Dedifferentiated amniotic fluid mesenchymal stem cell (primary cell): ENCODE results near the gene LAMA5.

Experiments used
- DNase-seq: peaks from one replicate; pipeline ENCODE4 v3.0.0-alpha.2; 2016; ENCODE audit errors: extremely low spot score

LAMA5 gene

GRCh38 chr20:62305149-62305764, 61.9 kb downstream of the LAMA5 start:
- no peak for DNase-seq

DNA sequence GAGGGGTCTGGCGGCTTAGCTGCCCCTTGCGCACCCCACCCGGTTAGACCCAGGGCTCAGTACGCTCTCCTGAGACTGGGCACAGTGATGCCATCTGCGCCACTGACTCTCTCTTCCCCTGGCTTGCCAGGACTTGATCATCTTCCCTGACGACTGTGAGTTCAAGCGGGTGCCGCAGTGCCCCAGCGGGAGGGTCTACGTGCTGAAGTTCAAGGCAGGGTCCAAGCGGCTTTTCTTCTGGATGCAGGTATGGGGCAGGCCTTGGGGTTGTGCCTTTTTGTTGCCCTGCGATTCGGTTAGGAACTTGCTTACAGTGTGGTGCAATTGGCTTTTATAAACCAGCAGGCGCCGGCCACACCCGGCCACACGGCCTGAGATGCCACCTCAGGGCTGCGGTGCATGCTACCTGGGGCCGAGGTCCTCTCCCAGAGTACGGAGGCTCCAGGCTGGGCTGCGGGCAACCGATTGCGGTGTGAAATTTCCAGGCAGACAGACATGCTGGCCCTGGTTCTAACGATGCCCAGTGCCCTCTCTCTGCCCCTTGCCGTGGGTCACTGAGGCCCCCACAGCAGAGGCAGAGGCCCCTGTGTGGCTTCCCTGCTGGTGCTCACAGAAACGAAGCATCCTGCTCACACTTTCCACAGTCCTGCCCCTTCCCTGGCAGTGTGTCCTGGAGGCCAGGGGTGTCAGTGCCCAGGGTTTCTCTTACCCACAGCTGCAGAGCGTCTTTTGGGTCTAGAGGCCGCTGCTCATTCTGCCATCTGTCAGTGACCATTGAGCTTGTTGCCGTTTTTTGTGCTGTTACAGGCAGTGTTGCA, 62.6 kb downstream of the LAMA5 start:
- DNase-seq: no peak

DNA sequence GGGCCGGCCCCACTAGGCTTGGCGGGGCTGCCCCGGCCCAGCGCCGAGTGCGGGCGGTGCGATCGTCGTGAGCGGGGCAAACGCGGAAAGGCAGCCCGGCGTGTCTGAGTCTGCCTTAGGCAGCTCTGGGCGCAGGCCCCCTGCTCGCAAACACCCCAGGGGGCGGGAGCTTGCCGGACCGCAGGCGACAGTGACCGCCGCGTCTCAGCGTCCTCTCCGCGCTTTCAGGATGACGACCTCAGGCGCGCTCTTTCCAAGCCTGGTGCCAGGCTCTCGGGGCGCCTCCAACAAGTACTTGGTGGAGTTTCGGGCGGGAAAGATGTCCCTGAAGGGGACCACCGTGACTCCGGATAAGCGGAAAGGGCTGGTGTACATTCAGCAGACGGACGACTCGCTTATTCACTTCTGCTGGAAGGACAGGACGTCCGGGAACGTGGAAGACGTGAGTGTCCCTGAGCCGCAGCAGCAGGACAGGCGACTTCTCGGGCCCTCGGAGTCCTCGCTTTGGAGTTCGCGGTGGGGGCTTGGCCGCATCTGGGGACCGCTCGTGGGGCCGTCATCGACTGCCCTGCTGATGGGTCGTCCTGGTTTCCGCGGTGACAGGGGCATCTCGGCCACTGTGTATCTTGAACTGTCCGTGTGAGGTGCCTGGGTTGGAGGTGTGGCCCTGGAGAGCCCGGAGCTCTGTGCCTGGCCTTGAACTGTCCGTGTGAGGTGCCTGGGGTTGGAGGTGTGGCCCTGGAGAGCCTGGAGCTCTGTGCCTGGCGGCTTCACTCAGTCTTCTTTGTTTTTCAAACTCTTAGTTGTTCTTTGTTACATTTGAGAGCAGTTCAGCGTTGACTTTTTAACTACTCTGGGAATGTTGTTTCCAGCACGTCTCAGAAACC, 63.5 kb downstream of the LAMA5 start:
- DNase-seq: no peak

DNA sequence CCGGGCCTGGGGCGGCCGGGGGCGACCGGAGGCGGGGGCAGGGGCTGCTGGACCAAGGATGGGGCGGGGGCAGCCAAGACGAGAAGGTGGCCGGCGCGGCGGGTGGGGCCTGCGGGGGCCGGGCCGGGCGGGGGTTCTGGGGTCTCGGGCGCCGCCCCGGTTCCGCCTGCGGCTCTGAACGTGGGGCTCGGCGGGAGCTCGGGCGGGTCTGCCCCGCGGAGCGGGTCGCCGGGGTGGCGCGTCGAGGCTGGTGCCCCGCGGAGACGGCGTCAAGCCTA, 64.1 kb downstream of the LAMA5 start:
- DNase-seq: no peak

DNA sequence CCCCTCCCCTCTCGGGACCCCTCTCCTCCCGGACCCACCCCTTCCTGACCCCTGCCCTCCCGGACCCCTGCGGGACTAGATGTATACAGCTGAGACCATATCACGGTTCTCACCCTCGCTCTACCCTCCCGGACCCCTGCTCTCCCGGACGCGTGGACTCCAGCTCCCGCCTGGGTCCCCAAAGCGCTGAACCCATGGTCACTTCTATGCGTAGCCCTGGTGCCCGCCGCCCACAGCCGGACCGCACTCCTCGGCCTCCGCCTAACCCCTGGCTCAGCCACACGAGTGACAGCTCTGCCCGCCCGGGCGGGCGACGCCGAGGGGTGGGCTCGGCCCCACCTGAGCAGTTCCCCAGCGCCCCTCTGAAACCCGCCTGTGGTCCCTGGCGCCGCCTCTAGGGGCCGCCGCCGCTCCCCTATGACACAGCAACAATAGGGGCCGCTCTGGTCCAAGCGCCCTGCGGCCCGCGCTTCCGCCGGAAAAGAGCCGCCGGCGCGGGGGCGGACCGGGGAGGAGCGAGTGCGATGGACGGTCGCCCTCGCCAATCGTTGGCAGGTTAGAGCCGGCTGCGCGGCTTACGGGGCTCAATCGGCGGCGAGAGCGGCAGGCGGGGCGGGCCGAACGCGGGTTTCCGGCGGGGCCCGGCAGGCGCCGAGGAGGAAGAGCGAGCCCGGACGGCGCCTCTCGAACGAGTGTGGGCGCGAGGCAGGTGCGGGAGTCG, 64.6 kb downstream of the LAMA5 start, which contains the start of gene ADRM1:
Gene ADRM1 (plus strand): TSS at position 657 of the 721 bp plus-strand sequence. CDS start 572 bp downstream, outside the sequence.
- DNase-seq: peak; percentile 94

- peak; percentile 92 for DNase-seq
Measured at GRCh38 chr20:62301773-62302340, 65.3 kb downstream of the LAMA5 start.

DNA sequence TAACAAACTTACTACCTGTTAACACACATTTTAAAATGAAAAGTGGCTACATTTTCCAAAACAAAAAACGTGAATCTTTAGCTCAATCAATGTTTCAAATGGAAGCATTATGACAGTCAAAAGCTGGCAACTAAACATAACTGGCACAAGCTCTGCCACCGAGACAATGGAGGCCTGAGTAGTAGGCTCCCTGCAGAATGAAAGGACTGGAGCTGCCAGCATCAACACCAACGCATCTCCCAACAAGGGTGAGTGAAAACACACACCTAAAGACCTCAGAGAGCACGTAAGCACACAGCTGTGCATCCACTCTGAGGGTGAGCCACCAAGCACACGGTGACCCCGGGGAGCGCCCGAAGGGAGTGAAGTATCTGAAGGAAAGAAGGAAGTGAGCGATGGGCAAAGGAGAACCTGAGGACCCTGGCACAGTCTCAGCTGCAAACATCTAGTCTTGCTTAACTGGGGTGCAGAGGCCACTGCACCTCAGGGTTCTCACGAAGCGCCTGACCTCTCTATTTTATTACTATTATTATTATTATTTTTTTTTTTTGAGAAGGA, 65.9 kb downstream of the LAMA5 start:
- DNase-seq: no peak

GRCh38 chr20:62300319-62300718, 66.8 kb downstream of the LAMA5 start:
- DNase-seq: no peak

- no peak for DNase-seq
Measured at GRCh38 chr20:62299666-62300236, 67.4 kb downstream of the LAMA5 start.

DNA sequence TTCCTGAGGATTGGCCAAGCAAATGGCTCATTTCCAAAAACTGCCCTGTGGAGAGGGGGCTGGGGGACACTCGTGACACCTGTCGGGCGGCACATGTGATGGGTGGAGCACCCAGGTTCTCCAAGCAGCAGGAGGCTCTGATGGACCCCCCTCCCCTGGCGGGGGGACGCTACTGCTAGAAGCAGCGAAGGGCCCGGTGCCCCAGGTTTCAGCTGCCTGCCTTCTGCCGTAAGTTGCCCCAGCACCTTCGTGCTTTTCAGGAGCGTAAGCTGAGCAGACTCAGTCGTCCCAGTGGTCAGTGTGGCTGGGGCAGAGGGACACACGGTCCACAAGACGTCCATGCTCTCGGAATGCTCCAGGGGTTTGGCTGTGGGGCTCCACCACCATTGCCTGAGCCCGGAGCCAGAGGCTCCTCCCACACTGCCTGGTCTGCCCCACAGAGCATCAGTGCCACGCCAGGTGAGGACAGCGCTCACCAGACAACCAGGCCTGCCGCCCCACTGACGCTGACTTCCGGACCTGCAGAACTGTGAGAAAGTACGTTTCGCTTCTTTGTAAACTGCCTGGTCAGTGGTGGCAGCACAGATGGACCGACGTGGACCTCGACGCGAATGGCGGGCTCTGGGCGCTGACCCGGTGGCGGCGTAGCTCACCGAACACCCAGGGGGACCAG, 68.4 kb downstream of the LAMA5 start:
- DNase-seq: no peak

DNA sequence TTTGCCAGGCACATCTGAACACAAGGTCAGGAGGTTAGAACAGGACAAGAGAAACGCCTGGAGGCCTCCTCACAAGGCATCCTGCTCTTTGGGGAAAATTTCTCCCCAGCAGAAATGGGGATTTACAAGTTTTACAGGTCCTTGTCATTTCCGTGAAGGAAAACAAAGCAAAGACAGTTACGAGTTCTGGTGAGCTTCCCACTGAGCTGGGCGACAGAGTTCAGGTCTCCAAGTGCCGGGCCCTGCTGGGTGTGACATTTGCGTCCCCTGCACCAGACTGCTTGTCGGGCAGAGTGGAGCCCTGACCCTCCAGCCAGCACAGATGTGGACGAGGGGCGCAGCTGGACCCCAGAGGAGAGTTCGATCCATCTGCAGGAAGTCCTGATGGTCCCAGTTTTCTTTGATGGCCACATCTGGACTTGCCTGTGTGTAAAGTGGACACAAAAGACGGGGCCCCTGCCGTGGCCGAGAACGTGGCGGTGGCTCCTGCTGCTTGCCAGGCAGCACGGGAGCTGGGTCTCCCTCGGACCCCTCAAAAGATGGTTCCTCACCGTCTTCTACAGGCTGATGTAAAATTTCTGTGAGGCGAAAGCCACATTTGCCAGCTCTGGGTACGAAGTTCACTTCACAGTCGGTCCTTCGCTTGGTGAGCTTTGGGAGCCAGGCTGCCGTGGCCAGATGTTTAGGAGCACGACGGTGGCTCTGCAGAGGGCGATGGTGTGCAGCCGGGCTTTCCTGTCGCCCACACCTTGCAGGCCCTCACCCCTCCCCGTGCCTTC, 69.5 kb downstream of the LAMA5 start:
- no peak for DNase-seq

DNA sequence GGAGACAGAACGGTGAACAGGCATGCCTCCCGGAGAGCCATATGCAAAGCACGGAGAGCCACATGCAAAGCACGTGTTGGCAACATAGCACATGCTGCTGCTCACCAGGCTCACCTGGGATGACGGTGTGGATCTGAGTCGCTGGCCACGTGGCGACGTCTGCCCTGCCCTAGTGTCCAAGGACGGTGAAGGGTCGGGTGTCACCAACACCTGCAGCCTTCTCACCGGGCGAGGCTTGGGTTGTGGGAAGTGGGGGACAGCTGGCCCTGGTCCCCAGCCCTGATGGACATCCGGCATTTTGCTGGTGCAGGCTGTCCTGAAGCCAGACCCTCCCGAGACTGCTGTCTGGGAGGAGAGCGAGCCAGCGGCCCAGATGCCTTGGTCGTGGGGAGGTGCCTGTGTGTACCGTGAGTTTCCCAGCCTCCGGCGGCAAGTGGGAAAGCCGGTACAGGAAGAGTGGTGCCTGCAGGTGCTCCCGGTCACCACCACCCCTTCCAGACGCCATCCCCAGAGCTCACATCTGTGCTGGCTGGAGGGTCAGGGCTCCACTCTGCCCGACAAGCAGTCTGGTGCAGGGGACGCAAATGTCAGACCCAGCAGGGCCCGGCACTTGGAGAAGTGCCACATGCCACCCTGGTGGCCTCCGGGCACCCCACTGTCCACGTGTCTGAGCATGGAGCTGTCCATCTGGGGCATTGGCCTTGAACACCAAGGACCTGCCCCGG, 70.2 kb downstream of the LAMA5 start:
- DNase-seq: no peak

- DNase-seq: no peak
Measured at GRCh38 chr20:62294516-62294915, 72.6 kb downstream of the LAMA5 start.

DNA sequence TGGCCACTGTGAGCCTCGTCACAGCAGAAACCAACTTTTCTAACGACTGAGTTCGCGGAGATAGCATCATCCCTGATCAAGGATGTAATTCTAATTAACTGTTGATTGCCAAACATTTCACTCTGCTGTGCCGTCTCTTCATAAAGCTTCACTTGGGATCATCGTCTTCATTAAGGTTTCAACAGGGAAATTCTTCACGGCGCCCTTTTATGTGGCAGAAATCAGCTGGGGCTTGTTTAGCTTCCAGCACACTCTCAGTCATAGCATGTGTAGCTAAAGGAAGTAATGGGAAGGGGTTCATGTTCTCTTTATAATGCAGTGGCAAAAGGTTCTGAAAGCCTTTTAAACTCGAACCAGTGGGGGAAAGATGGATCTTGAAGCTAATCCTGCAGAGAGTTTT, 73.2 kb downstream of the LAMA5 start:
- DNase-seq: no peak

DNA sequence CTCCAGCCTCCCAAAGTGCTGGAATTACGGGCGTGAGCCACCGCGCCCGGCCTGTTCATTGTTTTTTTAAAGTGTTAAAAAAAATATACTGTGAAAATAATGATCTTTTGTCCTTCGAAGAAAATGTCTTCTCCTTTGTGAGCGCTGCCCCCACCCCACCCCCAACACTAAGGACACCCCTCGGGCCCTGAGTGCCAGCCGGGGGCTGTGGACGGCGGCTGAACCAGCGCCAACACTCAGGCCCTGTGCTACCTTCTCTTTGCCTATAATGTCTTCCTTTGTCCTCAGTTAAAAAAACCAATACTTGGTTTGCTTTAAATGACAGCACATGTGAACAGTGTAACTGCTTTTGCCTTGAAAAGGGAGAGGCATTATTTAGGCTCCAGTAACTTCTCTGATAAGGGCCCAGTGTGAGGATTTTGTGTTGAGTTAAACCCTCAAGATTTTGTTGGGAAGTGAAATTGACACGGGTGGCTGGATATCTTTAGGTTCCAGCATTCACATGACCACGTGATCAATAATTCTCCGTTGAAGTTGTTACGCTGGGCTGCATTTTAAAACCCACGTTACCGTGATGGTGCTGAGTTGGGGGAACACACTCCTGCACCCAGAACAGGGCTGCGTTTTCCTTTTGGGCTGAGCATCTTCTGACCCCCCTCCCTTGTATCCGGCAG, 73.9 kb downstream of the LAMA5 start:
- DNase-seq: no peak

GRCh38 chr20:62292108-62292507, 75.0 kb downstream of the LAMA5 start:
- no peak for DNase-seq

- no peak for DNase-seq
Measured at GRCh38 chr20:62291251-62292066, 75.7 kb downstream of the LAMA5 start.
